Ramos (cell line): ENCODE results near the gene TMED5.

Source experiments
- in situ Hi-C: fragments of 300-500 bp; cut with MboI; formaldehyde crosslinking; loops from one replicate; pipeline ENCODE4 v1.14.3; 2022; ENCODE audit warnings: low sequenced_read_pairs; ENCODE audit not compliant: unreplicated experiment

The TMED5 gene

GRCh38 chr1:93129507-93130099 lies 50.6 kb downstream of the TMED5 start:
- in situ Hi-C loops = no loop called here

GRCh38 chr1:93124556-93125355 lies 55.5 kb downstream of the TMED5 start:
- in situ Hi-C loops = no loop called here

GRCh38 chr1:93123201-93123783 lies 56.9 kb downstream of the TMED5 start:
- in situ Hi-C loops = no loop called here

- in situ Hi-C loops = no loop called here
Measured at GRCh38 chr1:93120614-93121013, 59.6 kb downstream of the TMED5 start.

- in situ Hi-C loops = no loop called here
Measured at GRCh38 chr1:93114391-93114790, 65.8 kb downstream of the TMED5 start.

- in situ Hi-C loops = no loop called here
Measured at GRCh38 chr1:93113127-93113526, 67.1 kb downstream of the TMED5 start.

GRCh38 chr1:93111561-93111960 lies 68.7 kb downstream of the TMED5 start:
- in situ Hi-C loops = no loop called here

GRCh38 chr1:93111065-93111464 lies 69.1 kb downstream of the TMED5 start:
- in situ Hi-C loops = no loop called here

- in situ Hi-C loops = no loop called here
Measured at GRCh38 chr1:93109578-93109977, 70.6 kb downstream of the TMED5 start.

- in situ Hi-C loops = no loop called here
Measured at GRCh38 chr1:93108335-93108734, 71.9 kb downstream of the TMED5 start.

- in situ Hi-C loops = no loop called here
Measured at GRCh38 chr1:93107395-93107794, 72.8 kb downstream of the TMED5 start.

GRCh38 chr1:93106226-93106625 lies 74.0 kb downstream of the TMED5 start:
- in situ Hi-C loops = no loop called here

GRCh38 chr1:93102142-93102541 lies 78.1 kb downstream of the TMED5 start:
- in situ Hi-C loops = no loop called here
